HG02678 (cell line): ENCODE data around the gene SV2B.

Experiments used
- ATAC-seq: cut with Tn5 transposase; IDR thresholded peaks from one replicate; pipeline ENCODE4 v1.9.1; 2021; ENCODE audit warnings: mild to moderate bottlenecking, moderate library complexity; ENCODE audit not compliant: unreplicated experiment

Gene SV2B

GRCh38 chr15:91186904-91187656 lies 87.0 kb downstream of the SV2B start:
- no peak for ATAC-seq

GRCh38 chr15:91192285-91192684 lies 92.2 kb downstream of the SV2B start:
- ATAC-seq, result no peak

GRCh38 chr15:91192690-91193377 lies 92.8 kb downstream of the SV2B start:
- no peak for ATAC-seq

GRCh38 chr15:91193378-91193720 lies 93.3 kb downstream of the SV2B start:
- ATAC-seq, result no peak

- no peak for ATAC-seq
Measured at GRCh38 chr15:91196127-91196526, 96.1 kb downstream of the SV2B start.

- no peak for ATAC-seq
Measured at GRCh38 chr15:91196768-91197167, 96.7 kb downstream of the SV2B start.

- no peak for ATAC-seq
Measured at GRCh38 chr15:91199511-91199910, 99.5 kb downstream of the SV2B start.

GRCh38 chr15:91200101-91200754 lies 100.2 kb downstream of the SV2B start:
- no peak for ATAC-seq

GRCh38 chr15:91202510-91203102 lies 102.5 kb downstream of the SV2B start:
- ATAC-seq, result no peak

- ATAC-seq, result no peak
Measured at GRCh38 chr15:91203619-91204203, 103.7 kb downstream of the SV2B start.

GRCh38 chr15:91208371-91208770 lies 108.3 kb downstream of the SV2B start:
- no peak for ATAC-seq

GRCh38 chr15:91209318-91209717 lies 109.3 kb downstream of the SV2B start:
- ATAC-seq, result no peak

GRCh38 chr15:91209726-91210125 lies 109.7 kb downstream of the SV2B start:
- no peak for ATAC-seq

GRCh38 chr15:91214675-91215590 lies 114.9 kb downstream of the SV2B start:
- no peak for ATAC-seq

- ATAC-seq, result no peak
Measured at GRCh38 chr15:91216000-91216399, 115.9 kb downstream of the SV2B start.

- ATAC-seq, result no peak
Measured at GRCh38 chr15:91219206-91219605, 119.1 kb downstream of the SV2B start.

GRCh38 chr15:91222052-91222451 lies 122.0 kb downstream of the SV2B start:
- no peak for ATAC-seq

GRCh38 chr15:91223863-91224262 lies 123.8 kb downstream of the SV2B start:
- ATAC-seq, result no peak

- ATAC-seq, result no peak
Measured at GRCh38 chr15:91224755-91225380, 124.8 kb downstream of the SV2B start.

GRCh38 chr15:91225741-91226140 lies 125.7 kb downstream of the SV2B start:
- ATAC-seq, result no peak
